ENCODE measurements around the gene FUZ. TPM values are rescaled to one million over a fixed set of nuclear protein-coding genes. Genes with fewer than 3 reads are reported as not detected.

FUZ gene
- total RNA-seq, 3 donors from 2014 or later = 6.6 to 21.0 (median 11.9) TPM

DNA sequence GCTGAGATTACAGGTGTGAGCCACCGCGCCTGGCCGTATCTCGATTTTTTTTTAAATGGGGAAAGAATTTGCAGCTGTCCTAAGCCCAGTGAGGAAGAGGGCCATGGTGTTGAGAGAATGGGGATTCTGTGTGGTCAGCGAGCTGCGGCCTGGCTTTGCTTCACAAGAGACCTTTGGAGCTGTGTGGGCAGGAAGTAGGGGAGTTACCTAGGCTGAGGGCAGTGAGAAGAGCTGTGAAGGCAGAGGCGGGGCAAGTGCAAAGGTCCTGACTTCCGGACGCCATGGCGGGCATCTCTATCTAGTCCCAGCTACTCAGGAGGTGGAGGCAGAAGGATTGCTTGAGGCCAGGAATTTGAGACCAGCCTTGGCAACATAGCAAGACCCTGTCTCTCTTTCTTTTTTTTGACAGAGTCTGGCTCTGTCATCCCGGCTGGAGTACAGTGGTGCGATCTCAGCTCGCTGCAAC is 41.4 kb downstream of the FUZ start:
- intact Hi-C loops (cut with DNase I, micrococcal nuclease) = no loop called here
- no peak overlapping the region for H3K4me3 ChIP-seq
- DNase-seq (peak in 2 of 3 donors; percentile 35 to 51), ATAC-seq (peak; percentile 60)
- TF ChIP-seq, protein P1, sequence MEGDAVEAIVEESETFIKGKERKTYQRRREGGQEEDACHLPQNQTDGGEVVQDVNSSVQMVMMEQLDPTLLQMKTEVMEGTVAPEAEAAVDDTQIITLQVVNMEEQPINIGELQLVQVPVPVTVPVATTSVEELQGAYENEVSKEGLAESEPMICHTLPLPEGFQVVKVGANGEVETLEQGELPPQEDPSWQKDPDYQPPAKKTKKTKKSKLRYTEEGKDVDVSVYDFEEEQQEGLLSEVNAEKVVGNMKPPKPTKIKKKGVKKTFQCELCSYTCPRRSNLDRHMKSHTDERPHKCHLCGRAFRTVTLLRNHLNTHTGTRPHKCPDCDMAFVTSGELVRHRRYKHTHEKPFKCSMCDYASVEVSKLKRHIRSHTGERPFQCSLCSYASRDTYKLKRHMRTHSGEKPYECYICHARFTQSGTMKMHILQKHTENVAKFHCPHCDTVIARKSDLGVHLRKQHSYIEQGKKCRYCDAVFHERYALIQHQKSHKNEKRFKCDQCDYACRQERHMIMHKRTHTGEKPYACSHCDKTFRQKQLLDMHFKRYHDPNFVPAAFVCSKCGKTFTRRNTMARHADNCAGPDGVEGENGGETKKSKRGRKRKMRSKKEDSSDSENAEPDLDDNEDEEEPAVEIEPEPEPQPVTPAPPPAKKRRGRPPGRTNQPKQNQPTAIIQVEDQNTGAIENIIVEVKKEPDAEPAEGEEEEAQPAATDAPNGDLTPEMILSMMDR (IDR thresholded peaks at IDR 0.05) = no peak
- peaks cover 19% of the 10 kb centered on the region for H3K4me1 ChIP-seq (ENCODE audit: low read depth)
- no peaks in the 10 kb centered on the region for H3K9me3 ChIP-seq
- no peaks in the 10 kb centered on the region for H3K36me3 ChIP-seq (ENCODE audit: low read depth)

DNA sequence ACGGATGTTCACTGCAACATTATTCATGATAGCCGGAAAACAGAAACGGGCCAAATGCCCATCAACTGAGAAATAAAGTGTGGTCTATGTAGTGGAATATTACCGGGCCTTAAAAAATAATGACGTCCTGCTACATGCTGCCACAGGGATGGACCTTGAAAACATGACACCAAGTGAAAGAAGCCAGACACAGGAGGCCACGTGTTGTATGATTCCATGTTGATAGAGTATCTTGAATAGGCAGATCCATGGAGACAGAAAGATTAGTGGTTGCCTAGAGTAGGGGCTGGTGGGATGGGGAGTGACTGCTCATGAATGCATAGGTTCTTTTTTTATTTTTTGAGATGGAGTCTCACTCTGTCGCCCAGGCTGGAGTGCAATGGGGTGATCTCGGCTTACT is 42.6 kb downstream of the FUZ start:
- no peak for ATAC-seq
- Histone ChIP-seq H3K36me3 (ENCODE audit: low read depth) (peaks cover 5% of the 10 kb centered on the region), H3K4me3 (no peak overlapping the region), H3K4me1 (ENCODE audit: low read depth) (peaks cover 19% of the 10 kb centered on the region), H3K9me3 (no peaks in the 10 kb centered on the region)
- no peak for DNase-seq
- intact Hi-C loops (cut with DNase I, micrococcal nuclease) = no loop called here
- TF ChIP-seq, protein P1 (IDR thresholded peaks at IDR 0.05) = no peak

GRCh38 chr19:49767967-49768581 is 45.0 kb downstream of the FUZ start:
- intact Hi-C loops (cut with DNase I, micrococcal nuclease) = no loop called here
- Histone ChIP-seq H3K9me3 (no peaks in the 10 kb centered on the region), H3K36me3 (ENCODE audit: low read depth) (peaks cover 5% of the 10 kb centered on the region), H3K4me1 (ENCODE audit: low read depth) (peaks cover 19% of the 10 kb centered on the region), H3K4me3 (no peak overlapping the region)
- no peak for ATAC-seq
- DNase-seq = no peak
- TF ChIP-seq, protein P1 (IDR thresholded peaks at IDR 0.05) = no peak

- DNase-seq (no peak), ATAC-seq (no peak)
- Histone ChIP-seq H3K4me1 (ENCODE audit: low read depth) (peaks cover 19% of the 10 kb centered on the region), H3K4me3 (peak overlapping the region; percentile 54), H3K36me3 (ENCODE audit: low read depth) (peaks cover 5% of the 10 kb centered on the region), H3K9me3 (no peaks in the 10 kb centered on the region)
- TF ChIP-seq, protein P1 (IDR thresholded peaks at IDR 0.05) = no peak
- intact Hi-C loops (cut with DNase I, micrococcal nuclease) = no loop called here
These were observed 45.7 kb downstream of the FUZ start for GRCh38 chr19:49767381-49767780.

DNA sequence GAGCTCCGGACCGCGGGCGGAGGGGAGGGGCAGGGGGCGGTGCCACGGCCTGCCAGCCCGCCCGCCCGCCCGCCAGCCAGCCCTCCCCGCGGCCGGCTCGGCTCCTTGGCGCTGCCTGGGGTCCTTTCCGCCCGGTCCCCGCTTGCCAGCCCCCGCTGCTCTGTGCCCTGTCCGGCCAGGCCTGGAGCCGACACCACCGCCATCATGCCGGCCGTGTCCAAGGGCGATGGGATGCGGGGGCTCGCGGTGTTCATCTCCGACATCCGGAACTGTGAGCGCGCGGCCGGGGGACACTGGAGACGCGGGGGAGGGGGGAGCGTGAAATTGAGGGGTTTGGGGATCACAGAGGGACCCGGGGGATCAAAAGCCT is 46.2 kb downstream of the FUZ start, which contains the start of gene AP2A1:
Gene AP2A1, plus strand, starts transcription at position 72 of the 370 bp plus-strand sequence. Its CDS starts 133 bp downstream, at position 205.
- ATAC-seq (peak; percentile 1), DNase-seq (no peak)
- Histone ChIP-seq H3K36me3 (ENCODE audit: low read depth) (peaks cover 5% of the 10 kb centered on the region), H3K4me1 (ENCODE audit: low read depth) (peaks cover 19% of the 10 kb centered on the region), H3K4me3 (peak within 1 kb of the TSS; percentile 54), H3K9me3 (no peaks in the 10 kb centered on the region)
- intact Hi-C loops (cut with DNase I, micrococcal nuclease) = no loop called here
- TF ChIP-seq, protein P1 (IDR thresholded peaks at IDR 0.05) = no peak
